SK-N-SH (cell line): ENCODE data around the gene FGF9. TPM values are rescaled to one million over a fixed set of nuclear protein-coding genes. Genes with fewer than 3 reads are reported as not detected.

Experiments used
- CTCF ChIA-PET: fragments of 300-600, 350-600 bp; formaldehyde crosslinking; extraction: SDS; loops from one replicate; lab custom pipeline; 2021; lab: Yijun Ruan, JAX
- POLR2A ChIA-PET: fragments of 350-600 bp; sonication (Branson Sonifier 250); formaldehyde crosslinking; extraction: SDS; loops from one replicate; lab custom pipeline; 2020; ENCODE audit warnings: antibody characterized with exemption, inconsistent platforms; lab: Yijun Ruan, JAX
- DNase-seq: peaks from one replicate; pipeline ENCODE4 v3.0.0; 2012
- H2AFZ ChIP-seq: fragments of 200-600 bp; sonication (generic); 2 replicates; pipeline ENCODE4 v1.8.1; 2016; ENCODE audit warnings: antibody characterized with exemption, mild to moderate bottlenecking, low read depth
- H3F3A ChIP-seq: fragments of 200-600 bp; sonication (generic); replicated peaks from 2 replicates; pipeline ENCODE3; 2016; ENCODE audit warnings: antibody characterized with exemption, mild to moderate bottlenecking; ENCODE audit not compliant: insufficient read depth
- H3K27ac ChIP-seq, 2 experiments: fragments of 200-500 bp in 1 of 2; fragments of 200-600 bp in 1 of 2; sonication (Bioruptor generic) in 1 of 2; sonication (generic), shearing (Covaris generic) in 1 of 2; 2 replicates each; pipeline versions ENCODE4 v1.5.1 to v1.6.1; 2014 to 2016; ENCODE audit warnings: low read depth in 2 of 2, inconsistent platforms in 1 of 2, low read length in 1 of 2, mild to moderate bottlenecking in 1 of 2, mixed read lengths in 1 of 2
- H3K27me3 ChIP-seq: fragments of 200-600 bp; sonication (generic), shearing (Covaris generic); 2 replicates; pipeline ENCODE4 v1.6.1; 2016; ENCODE audit warnings: mixed run types; ENCODE audit not compliant: insufficient read depth
- H3K36me3 ChIP-seq, 2 experiments: fragments of 200-500 bp in 1 of 2; fragments of 200-600 bp in 1 of 2; sonication (Bioruptor generic) in 1 of 2; sonication (generic) in 1 of 2; replicated peaks in 1 of 2; 2 replicates each; pipeline versions ENCODE3 to v1.5.1; 2014 to 2016; ENCODE audit warnings: low read length in 1 of 2, mild to moderate bottlenecking in 1 of 2; ENCODE audit not compliant: insufficient read depth in 2 of 2, control insufficient read depth in 1 of 2
- H3K4me1 ChIP-seq, 2 experiments: fragments of 200-500 bp in 1 of 2; fragments of 200-600 bp in 1 of 2; sonication (Bioruptor generic) in 1 of 2; sonication (generic), shearing (Covaris generic) in 1 of 2; 2 replicates each; pipeline versions ENCODE4 v1.5.1 to v1.6.1; 2014 to 2016; ENCODE audit warnings: low read depth in 1 of 2, low read length in 1 of 2, mixed run types in 1 of 2; ENCODE audit not compliant: insufficient read depth in 2 of 2, control insufficient read depth in 1 of 2
- H3K4me2 ChIP-seq: fragments of 200-600 bp; sonication (generic), shearing (Covaris generic); 2 replicates; pipeline ENCODE4 v1.6.1; 2017; ENCODE audit warnings: mixed run types
- H3K4me3 ChIP-seq, 2 experiments: fragments of 200-500 bp in 1 of 2; fragments of 200-600 bp in 1 of 2; sonication (Bioruptor generic) in 1 of 2; sonication (generic), shearing (Covaris generic) in 1 of 2; 2 replicates each; pipeline versions ENCODE4 v1.5.1 to v1.8.1; 2014 to 2016; ENCODE audit warnings: low read depth in 2 of 2, inconsistent platforms in 1 of 2, low read length in 1 of 2, mild to moderate bottlenecking in 1 of 2, mixed read lengths in 1 of 2, moderate library complexity in 1 of 2
- H3K79me2 ChIP-seq: fragments of 200-600 bp; sonication (generic); 2 replicates; pipeline ENCODE4 v1.8.1; 2017; ENCODE audit warnings: mild to moderate bottlenecking; ENCODE audit not compliant: insufficient read depth
- H3K9ac ChIP-seq: fragments of 200-600 bp; sonication (generic); 2 replicates; pipeline ENCODE4 v1.6.1; 2017; ENCODE audit warnings: mixed run types
- H3K9me2 ChIP-seq: fragments of 200-600 bp; sonication (generic); 2 replicates; pipeline ENCODE4 v1.6.1; 2017; ENCODE audit warnings: mixed run types
- H3K9me3 ChIP-seq: fragments of 200-600 bp; sonication (generic); 2 replicates; pipeline ENCODE4 v1.6.1; 2017; ENCODE audit warnings: mixed run types, mild to moderate bottlenecking, moderate library complexity
- H4K20me1 ChIP-seq: fragments of 200-600 bp; sonication (generic); 2 replicates; pipeline ENCODE4 v1.6.1; 2017; ENCODE audit warnings: mild to moderate bottlenecking, mixed run types; ENCODE audit not compliant: insufficient read depth
- EZH2phosphoT487 ChIP-seq: fragments of 200-600 bp; sonication (generic); IDR thresholded peaks from 2 replicates; pipeline ENCODE4 v1.6.1; 2017; ENCODE audit warnings: low read depth, mixed run types, mild to moderate bottlenecking, antibody characterized with exemption, moderate library complexity, borderline replicate concordance
- FOSL2 ChIP-seq: IDR thresholded peaks from 2 replicates; pipeline ENCODE4 v1.4.0; 2012; ENCODE audit warnings: low read depth, mild to moderate bottlenecking, moderate library complexity, borderline replicate concordance
- GATA2 ChIP-seq: sonication (generic); formaldehyde crosslinking; IDR thresholded peaks from 2 replicates; pipeline ENCODE4 v1.5.0; 2020; ENCODE audit warnings: mild to moderate bottlenecking, missing genetic modification reagents
- MEF2A ChIP-seq: IDR thresholded peaks from 2 replicates; pipeline ENCODE4 v1.4.0; 2012; ENCODE audit warnings: low read depth, borderline replicate concordance
- MXI1 ChIP-seq: IDR thresholded peaks from 2 replicates; pipeline ENCODE4 v1.6.1; 2012; ENCODE audit warnings: mild to moderate bottlenecking, low read depth, low read length, improper control_type of control experiment
- RCOR1 ChIP-seq: fragments of 150-350 bp; IDR thresholded peaks from 2 replicates; pipeline ENCODE4 v1.6.1; 2017; ENCODE audit warnings: antibody characterized with exemption, low read length
- TAF1 ChIP-seq: IDR thresholded peaks from 2 replicates; pipeline ENCODE4 v1.6.1; 2012; ENCODE audit warnings: low read depth, mild to moderate bottlenecking, low read length, moderate library complexity, borderline replicate concordance
- WGBS: methylation state at CpG from one replicate; pipeline ENCODE4 v1.1.6; 2017; ENCODE audit warnings: low lambda C conversion rate; 5-methylcytosine and 5-hydroxymethylcytosine counted together
- polyA plus RNA-seq, 3 experiments: library from polyadenylated mRNA; depleted of rRNA; stranded (reverse); fragments of >200 nt; gene quantifications; 2 replicates each; pipeline ENCODE4 v1.2.3, GENCODE V29; 2012
- TF ChIP-seq, protein P1 (sequence below): fragments of 150-350 bp; IDR thresholded peaks from 2 replicates; pipeline ENCODE4 v1.6.1; 2016; ENCODE audit warnings: mild to moderate bottlenecking, low read depth, low read length
- TF ChIP-seq, protein P2 (sequence below): IDR thresholded peaks from 2 replicates; pipeline ENCODE4 v1.4.0; 2012; ENCODE audit warnings: low read depth, borderline replicate concordance

Gene FGF9
- polyA plus RNA-seq, 1 of the 3 experiments (the other 2 are of a cell fraction), result not detected

DNA sequence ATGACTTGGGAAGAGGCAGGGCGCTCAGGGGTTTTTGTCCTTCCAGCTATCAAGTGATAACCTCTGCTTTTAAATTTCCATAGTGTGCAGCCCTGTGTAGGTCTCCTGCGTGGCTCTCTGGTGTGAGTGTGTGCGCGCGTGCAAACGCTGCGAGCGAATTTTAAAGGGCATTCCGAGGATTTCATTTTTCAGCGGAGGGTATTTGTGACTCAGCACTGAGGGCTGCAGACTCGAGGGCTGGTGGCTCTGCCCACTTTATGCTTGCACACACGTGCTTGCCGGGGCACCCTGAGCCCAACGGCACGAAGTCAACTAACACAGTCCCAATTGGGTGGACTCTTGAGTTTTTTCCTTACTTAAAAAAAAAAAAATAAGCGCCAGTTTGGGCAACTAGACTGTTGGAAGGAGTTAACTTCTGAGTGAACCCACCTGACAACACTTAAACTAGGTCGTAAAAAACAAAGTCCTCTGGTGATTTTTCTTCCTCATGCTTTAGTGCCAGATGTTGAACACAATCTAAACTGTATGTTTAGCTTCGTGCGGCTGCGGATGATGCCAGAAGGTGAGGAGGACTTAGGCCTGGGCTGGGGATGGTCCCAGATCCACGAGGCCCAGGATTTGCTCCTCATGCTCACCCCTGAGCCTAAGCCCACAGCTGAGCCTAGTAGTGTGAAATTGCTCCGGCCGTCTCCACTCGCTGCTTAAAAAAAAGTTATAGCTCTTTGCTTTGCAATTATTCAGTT, 2.1 kb downstream of the FGF9 start:
- Histone ChIP-seq H3K27me3 (peaks cover 86% of the 10 kb centered on the region), H4K20me1 (no peaks in the 10 kb centered on the region), H3K4me2 (peak overlapping the region; percentile 89), H3K9me2 (no peaks in the 10 kb centered on the region), H3K79me2 (no peaks in the 10 kb centered on the region), H3K9me3 (no peaks in the 10 kb centered on the region), H3K27ac (no peak overlapping the region), H3K4me1 (peaks cover 3 to 8% of the 10 kb centered on the region in 2 experiments; a peak in 3 of 4 replicates), H3K4me3 (peak overlapping the region in 1 of 2 experiments; percentile 53; a peak in 2 of 4 replicates), H3K36me3 (no peaks in the 10 kb centered on the region), H3K9ac (no peak overlapping the region), H2AFZ (no peak overlapping the region), H3F3A (peaks cover 8% of the 10 kb centered on the region)
- WGBS, result 11% methylated on average over 22 of the region's 24 CpGs
- TF ChIP-seq FOSL2, result no peak
- TF ChIP-seq, protein P1, sequence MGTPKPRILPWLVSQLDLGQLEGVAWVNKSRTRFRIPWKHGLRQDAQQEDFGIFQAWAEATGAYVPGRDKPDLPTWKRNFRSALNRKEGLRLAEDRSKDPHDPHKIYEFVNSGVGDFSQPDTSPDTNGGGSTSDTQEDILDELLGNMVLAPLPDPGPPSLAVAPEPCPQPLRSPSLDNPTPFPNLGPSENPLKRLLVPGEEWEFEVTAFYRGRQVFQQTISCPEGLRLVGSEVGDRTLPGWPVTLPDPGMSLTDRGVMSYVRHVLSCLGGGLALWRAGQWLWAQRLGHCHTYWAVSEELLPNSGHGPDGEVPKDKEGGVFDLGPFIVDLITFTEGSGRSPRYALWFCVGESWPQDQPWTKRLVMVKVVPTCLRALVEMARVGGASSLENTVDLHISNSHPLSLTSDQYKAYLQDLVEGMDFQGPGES, result no peak
- TF ChIP-seq MEF2A, result no peak
- no peak for DNase-seq
- ChIA-PET POLR2A (no interaction called here), CTCF (interaction anchor here (1.3 kb wide), 1 partner anchor 9 kb away, joined by 4 read pairs; no protein-coding TSS in a partner anchor)

DNA sequence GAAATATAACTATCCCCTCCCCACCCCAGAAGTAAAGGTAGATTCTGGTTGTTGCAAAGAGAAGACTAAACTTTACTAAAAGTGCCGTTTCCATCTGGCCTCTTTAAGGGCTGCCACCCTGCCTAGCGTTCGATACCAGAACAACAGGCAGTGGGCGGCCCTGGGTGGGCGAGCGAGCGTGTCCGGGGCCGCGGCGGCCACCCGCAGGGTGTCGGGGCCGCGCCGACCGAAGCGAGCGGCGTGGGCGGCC, 2.6 kb downstream of the FGF9 start:
- WGBS, result 0% methylated on average over 5 of the region's 21 CpGs
- TF ChIP-seq GATA2 (CRISPR knock-in tag) (no peak), MXI1 (no peak), TAF1 (no peak), EZH2phosphoT487 (no peak), RCOR1 (no peak)
- TF ChIP-seq, protein P2, sequence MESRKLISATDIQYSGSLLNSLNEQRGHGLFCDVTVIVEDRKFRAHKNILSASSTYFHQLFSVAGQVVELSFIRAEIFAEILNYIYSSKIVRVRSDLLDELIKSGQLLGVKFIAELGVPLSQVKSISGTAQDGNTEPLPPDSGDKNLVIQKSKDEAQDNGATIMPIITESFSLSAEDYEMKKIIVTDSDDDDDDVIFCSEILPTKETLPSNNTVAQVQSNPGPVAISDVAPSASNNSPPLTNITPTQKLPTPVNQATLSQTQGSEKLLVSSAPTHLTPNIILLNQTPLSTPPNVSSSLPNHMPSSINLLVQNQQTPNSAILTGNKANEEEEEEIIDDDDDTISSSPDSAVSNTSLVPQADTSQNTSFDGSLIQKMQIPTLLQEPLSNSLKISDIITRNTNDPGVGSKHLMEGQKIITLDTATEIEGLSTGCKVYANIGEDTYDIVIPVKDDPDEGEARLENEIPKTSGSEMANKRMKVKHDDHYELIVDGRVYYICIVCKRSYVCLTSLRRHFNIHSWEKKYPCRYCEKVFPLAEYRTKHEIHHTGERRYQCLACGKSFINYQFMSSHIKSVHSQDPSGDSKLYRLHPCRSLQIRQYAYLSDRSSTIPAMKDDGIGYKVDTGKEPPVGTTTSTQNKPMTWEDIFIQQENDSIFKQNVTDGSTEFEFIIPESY, result no peak
- peaks cover 3 to 8% of the 10 kb centered on the region in 2 experiments; a peak in 3 of 4 replicates for H3K4me1 ChIP-seq
- DNase-seq, result no peak
- H3K9me2 ChIP-seq, result no peaks in the 10 kb centered on the region
- H3K27me3 ChIP-seq, result peaks cover 81% of the 10 kb centered on the region
- no peaks in the 10 kb centered on the region for H3K36me3 ChIP-seq
- H3K79me2 ChIP-seq, result no peaks in the 10 kb centered on the region
- H2AFZ ChIP-seq, result no peak overlapping the region
- H3K4me2 ChIP-seq, result peak overlapping the region; percentile 89
- peaks cover 7% of the 10 kb centered on the region for H3F3A ChIP-seq
- ChIA-PET POLR2A (no interaction called here), CTCF (interaction anchor here (1.1 to 1.5 kb wide), 3 partner anchors 9 to 35 kb away, joined by 3 to 6 read pairs (median 4); no protein-coding TSS in a partner anchor)
- no peak overlapping the region for H3K27ac ChIP-seq
- no peaks in the 10 kb centered on the region for H4K20me1 ChIP-seq
- no peaks in the 10 kb centered on the region for H3K9me3 ChIP-seq
- H3K9ac ChIP-seq, result no peak overlapping the region
- peak overlapping the region; percentile 49 to 53; a peak in 3 of 4 replicates for H3K4me3 ChIP-seq
